Midbrain (tissue), 1 donor: ENCODE data around the gene DDX11.
"Not testable (repeated sequence)": the region's sequence is repeated elsewhere in the genome, so short reads cannot be mapped to it uniquely, and the experiment has no call there.

Source experiments
- DNase-seq: peaks from one replicate; lab custom pipeline; 2025; lab: John Stamatoyannopoulos, UW

The DDX11 gene

GRCh38 chr12:31099434-31099833 is 25.8 kb downstream of the DDX11 start:
- DNase-seq = not testable (repeated sequence)

GRCh38 chr12:31100503-31101208 is 27.0 kb downstream of the DDX11 start:
- DNase-seq = not testable (repeated sequence)

GRCh38 chr12:31102125-31102524 is 28.5 kb downstream of the DDX11 start:
- not testable (repeated sequence) for DNase-seq

GRCh38 chr12:31102596-31102995 is 28.9 kb downstream of the DDX11 start:
- not testable (repeated sequence) for DNase-seq

- DNase-seq = not testable (repeated sequence)
Observed at GRCh38 chr12:31103561-31103975, 29.9 kb downstream of the DDX11 start.

GRCh38 chr12:31104220-31104619 is 30.6 kb downstream of the DDX11 start:
- not testable (repeated sequence) for DNase-seq

GRCh38 chr12:31104773-31105172 is 31.1 kb downstream of the DDX11 start:
- DNase-seq = not testable (repeated sequence)

- DNase-seq = no peak
Observed at GRCh38 chr12:31105668-31106067, 32.0 kb downstream of the DDX11 start.

GRCh38 chr12:31106101-31106803 is 32.6 kb downstream of the DDX11 start:
- no peak for DNase-seq

- DNase-seq = not testable (repeated sequence)
Observed at GRCh38 chr12:31109773-31110172, 36.1 kb downstream of the DDX11 start.

GRCh38 chr12:31110263-31110662 is 36.6 kb downstream of the DDX11 start:
- DNase-seq = not testable (repeated sequence)

GRCh38 chr12:31115092-31115601 is 41.5 kb downstream of the DDX11 start:
- not testable (repeated sequence) for DNase-seq

- DNase-seq = not testable (repeated sequence)
Observed at GRCh38 chr12:31116846-31117202, 43.2 kb downstream of the DDX11 start.

- peak; percentile 3 for DNase-seq
Observed at GRCh38 chr12:31117203-31118011, 43.7 kb downstream of the DDX11 start.

- DNase-seq = no peak
Observed at GRCh38 chr12:31118347-31119191, 44.9 kb downstream of the DDX11 start.

- no peak for DNase-seq
Observed at GRCh38 chr12:31119192-31119802, 45.6 kb downstream of the DDX11 start.

GRCh38 chr12:31119803-31120211 is 46.1 kb downstream of the DDX11 start:
- DNase-seq = no peak

- DNase-seq = no peak
Observed at GRCh38 chr12:31120392-31121008, 46.8 kb downstream of the DDX11 start.

GRCh38 chr12:31121022-31121728 is 47.5 kb downstream of the DDX11 start:
- not testable (repeated sequence) for DNase-seq

- no peak for DNase-seq
Observed at GRCh38 chr12:31122481-31122880, 48.8 kb downstream of the DDX11 start.
